ENCODE results near the gene RAC3.

- no peak for TF ChIP-seq CTCF (IDR thresholded peaks at IDR 0.05)
- no peak for TF ChIP-seq POLR2A (IDR thresholded peaks at IDR 0.05)
These were observed 47.7 kb upstream of the RAC3 start for GRCh38 chr17:81983639-81984373.

Data from right lobe of liver (tissue), 4 donors.